ENCODE measurements around the gene EXOC4.
"Not testable (repeated sequence)": the region's sequence is repeated elsewhere in the genome, so short reads cannot be mapped to it uniquely, and the experiment has no call there.

Gene EXOC4

DNA sequence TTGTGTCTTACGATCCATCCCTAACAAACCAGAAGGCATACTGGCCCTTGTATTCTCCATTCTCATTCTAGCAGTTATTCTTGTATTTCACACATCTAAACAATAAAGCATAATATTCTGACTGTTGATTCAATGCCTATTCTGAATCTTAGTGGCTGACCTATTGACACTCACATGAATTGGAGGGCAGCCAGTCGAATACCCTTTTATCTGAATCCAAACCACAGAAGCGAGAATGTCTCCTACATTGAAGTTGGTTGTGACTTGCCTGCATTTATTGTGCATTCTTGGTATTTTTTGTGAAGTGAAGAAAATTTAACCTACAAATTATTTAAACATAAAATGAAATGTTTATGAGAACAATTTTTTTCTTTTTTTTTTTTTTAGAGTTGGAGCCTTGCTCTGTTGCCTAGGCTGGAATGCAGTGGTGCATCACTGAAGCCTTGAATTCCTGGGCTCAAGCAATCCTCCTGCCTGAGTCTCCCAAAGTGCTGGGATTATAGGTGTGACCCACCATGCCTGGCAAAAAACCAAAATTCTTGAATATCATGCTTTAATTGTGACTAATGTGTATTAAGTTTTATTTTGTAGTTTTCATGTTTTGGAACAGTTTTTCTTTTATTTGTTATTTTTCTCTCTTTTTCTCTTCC is 22.7 kb downstream of the EXOC4 start:
- DNase-seq, result no peak

GRCh38 chr7:133278975-133279374 is 26.1 kb downstream of the EXOC4 start:
- not testable (repeated sequence) for DNase-seq

GRCh38 chr7:133282094-133282493 is 29.2 kb downstream of the EXOC4 start:
- DNase-seq, result no peak

GRCh38 chr7:133284092-133284491 is 31.2 kb downstream of the EXOC4 start:
- no peak for DNase-seq

DNA sequence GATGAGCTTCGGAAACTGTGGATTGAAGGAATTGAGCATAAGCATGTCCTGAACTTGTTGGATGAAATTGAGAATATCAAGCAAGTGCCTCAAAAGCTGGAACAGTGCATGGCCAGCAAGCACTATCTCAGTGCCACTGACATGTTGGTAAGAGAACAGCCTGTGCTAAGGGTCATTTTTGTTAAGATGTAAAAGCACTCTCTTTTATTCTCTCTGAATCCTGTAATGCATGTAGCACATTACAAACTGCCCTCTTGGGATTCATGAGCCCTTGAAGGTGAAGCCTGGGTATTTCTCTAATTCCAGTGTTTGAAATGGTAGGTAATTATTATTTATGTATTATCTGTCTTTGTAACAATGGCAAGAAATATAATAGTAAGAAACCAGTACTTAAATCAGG is 36.1 kb downstream of the EXOC4 start:
- no peak for DNase-seq

DNA sequence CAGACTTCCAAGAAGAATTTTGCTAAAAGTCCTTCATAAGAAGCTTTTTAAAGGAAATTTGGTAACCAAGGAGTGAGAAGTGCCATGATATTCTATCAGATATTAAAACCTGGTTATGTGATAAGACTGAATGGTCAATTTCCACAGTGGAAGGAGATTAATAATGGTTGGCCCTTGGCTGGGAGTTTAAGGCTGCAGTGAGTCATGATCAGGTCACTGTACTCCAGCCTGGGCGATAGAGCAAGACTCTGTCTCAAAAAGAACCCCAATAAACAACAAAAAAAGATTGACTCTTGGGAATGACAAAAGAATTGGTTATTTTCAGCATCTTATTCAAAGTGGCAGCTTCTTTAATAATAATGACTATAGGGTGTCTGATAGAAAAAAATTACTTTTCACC is 37.2 kb downstream of the EXOC4 start:
- no peak for DNase-seq

GRCh38 chr7:133290676-133291333 is 37.9 kb downstream of the EXOC4 start:
- no peak for DNase-seq

GRCh38 chr7:133292631-133293030 is 39.8 kb downstream of the EXOC4 start:
- DNase-seq, result no peak

DNA sequence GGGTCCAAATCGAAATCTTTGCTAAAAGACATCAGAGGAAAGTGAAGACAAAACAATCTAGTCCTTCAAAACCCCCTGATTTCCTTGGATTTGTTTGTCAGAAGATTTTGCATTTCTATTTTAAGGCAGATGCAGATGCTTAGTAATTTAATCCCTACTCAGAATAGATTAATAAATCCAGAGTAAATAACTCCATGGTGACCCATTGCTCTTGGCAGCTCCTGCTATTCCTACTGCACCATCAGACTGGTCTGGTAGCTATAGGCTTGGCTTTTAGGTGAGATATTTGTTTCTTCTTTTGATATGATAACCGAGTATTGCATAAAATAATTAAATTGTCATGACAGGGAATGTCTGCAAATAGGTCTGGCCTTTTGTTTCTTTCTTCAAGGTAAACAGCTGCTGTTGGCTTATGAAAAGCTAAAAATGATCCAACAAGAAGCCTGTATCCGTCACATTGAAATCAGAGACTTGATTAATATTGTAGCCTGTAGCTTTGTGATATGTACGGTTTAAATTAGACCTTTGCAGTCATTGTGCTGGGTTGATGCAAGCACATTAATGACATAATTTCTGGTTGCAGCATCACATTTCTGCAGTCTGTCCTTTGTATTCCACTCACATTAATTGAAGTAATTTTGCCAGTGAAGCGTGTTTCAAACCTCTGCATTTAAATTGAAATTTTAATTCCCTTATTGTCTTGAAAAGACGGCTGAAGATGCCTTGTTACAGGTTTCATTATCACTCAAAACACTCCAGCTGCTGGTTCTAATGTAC is 40.7 kb downstream of the EXOC4 start:
- DNase-seq, result no peak

DNA sequence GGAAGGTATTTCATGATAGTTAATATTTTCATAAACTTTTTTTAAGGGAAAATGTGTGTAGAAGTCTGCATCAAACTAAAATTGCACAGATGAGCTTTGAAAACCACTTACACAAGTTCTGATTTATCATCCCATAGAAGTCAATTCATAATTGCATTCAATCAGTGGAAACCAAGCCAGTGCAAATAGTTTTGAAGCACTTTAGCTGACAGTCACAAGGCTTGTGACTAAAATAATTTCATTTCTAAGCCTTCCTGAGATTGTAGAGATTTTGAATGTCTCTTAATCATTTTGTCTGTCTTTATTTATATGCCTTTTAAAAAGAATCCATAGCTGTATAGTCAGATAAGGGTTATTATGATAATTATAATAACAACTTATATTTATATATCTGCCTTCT is 41.4 kb downstream of the EXOC4 start:
- DNase-seq, result no peak

- no peak for DNase-seq
Observed at GRCh38 chr7:133295484-133295883, 42.6 kb downstream of the EXOC4 start.

DNA sequence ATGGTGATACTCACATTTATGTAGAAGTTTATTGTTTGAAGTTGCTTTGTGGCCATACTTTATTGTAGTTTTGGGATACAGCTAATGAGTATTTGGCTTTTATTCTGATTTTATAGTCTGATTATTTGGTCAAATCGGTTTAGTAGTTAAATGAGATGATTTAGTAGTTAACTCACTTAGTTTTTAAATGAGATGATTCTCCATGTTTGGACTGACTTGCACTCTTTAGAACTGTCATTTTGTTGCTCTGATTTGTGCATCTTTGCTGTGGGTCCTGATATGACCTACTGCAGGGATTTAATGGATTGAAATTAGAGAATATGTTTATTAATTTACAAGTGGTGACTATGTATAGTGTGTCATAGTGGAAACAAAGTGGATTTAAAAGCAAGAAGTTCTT is 44.2 kb downstream of the EXOC4 start:
- no peak for DNase-seq

DNA sequence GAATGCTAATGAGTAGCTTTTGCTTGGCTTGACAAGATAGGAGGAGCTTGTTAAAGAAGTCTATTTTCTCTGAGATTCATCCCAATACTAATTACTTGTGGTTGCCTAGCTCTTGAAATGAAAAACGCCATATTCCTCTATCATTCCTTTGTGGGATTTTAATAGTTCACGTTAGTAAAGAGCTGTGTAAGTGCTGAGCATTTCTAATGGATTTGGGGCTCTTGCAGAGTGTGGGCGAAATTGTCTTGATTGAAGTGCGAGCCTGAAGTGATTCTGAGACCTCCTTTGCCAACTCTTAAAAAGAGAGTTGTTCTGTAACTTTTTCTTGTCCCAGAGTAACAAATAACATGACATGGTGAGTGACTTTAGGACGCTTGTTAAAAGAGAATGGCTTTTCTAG is 45.2 kb downstream of the EXOC4 start:
- DNase-seq, result no peak

DNA sequence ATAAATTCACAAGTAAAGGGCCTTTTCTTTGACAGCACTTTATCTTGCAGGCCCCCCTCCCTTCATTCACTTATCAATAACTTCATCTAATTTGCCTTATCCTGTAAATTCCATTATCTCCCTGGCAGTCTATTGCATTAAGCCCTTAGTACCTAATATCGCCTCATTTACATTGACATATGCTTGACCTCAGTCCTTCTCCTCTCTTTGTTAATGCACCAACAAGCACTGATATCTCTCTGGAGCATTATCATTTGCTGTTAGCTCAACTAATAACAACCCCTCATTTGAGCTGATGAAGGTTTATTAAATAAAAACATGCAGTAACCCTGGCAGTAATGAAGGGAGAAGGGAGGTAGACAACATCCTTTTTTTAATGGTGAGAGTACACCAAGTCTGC is 46.8 kb downstream of the EXOC4 start:
- DNase-seq, result no peak

GRCh38 chr7:133300088-133300487 is 47.2 kb downstream of the EXOC4 start:
- no peak for DNase-seq

DNA sequence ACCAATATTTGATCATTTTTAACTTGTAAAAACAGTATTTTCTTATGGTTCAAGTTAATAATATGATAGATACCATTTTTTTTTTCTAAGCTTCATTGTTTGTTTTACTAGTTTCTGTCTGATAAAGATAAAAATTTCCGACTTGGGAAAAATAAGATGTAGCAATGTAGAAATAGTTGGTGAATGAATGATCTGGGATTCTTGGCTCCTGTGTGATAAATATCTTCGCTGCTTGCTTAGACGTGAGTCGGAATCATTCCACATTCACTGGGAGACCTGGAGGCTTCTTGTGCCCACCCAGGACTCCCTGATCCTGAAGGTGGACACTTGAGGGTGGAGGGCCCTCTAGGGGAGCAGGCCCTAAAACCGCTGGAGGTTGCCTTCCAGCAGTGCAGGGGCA is 47.9 kb downstream of the EXOC4 start:
- no peak for DNase-seq

- no peak for DNase-seq
Observed at GRCh38 chr7:133301444-133301843, 48.6 kb downstream of the EXOC4 start.

GRCh38 chr7:133303372-133303771 is 50.5 kb downstream of the EXOC4 start:
- DNase-seq, result no peak

- DNase-seq, result no peak
Observed at GRCh38 chr7:133303931-133304330, 51.1 kb downstream of the EXOC4 start.

- no peak for DNase-seq
Observed at GRCh38 chr7:133309333-133309732, 56.5 kb downstream of the EXOC4 start.

DNA sequence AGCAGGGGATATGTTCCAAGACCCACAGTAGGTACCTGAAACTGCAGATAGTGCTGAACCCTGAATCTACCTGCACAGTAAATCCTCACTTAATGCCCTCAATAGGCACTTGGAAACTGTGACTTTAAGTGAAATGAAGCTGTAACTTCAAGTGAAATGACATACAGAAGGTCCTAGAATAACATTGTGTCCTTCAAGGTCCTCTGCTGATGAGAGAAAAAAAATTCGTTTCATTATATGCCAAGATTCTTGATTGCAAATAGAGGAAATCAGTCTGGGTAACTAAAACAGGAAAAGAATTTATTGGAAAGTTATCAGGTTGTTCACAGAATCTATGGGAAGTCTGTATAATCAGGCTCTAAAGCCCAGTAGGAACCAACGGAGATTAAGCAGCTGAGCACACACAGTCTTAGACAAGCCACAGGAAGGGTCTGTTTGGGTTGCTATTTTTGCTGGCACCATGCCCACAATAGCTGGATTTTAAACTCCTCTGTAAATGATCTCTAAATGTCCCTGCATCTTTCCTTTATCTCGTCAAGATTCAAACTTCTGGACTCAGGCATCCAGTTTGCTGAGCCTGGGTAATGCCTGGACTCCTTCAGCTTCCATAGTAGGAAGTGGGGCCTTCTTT is 57.5 kb downstream of the EXOC4 start:
- peak; percentile 13 for DNase-seq

- no peak for DNase-seq
Observed at GRCh38 chr7:133313575-133313974, 60.7 kb downstream of the EXOC4 start.

DNA sequence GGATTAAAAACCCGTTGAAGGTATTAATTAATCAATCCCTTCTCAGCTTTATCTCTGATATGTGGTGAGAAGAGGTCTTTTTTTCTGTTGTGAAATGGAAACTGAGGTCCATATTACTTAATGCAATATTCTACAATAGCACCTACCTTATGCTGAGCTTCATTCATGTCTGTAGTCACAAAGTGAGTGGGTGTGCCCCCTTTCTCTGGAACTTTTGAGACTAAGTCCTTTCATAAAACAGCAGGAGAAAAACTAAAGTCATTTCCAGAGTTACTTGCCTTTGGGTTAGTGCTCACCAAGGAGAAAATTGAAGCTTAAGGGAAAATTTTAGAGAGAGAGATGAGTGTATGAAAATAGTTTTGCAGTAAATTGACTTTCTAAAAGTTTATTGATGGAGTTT is 61.2 kb downstream of the EXOC4 start:
- no peak for DNase-seq
